GM10248 (cell line): ENCODE results near the gene MESD.

Experiments
- CTCF ChIA-PET: fragments of 300-600 bp; sonication (Branson Sonifier 250); formaldehyde crosslinking; extraction: SDS; loops from one replicate; lab custom pipeline; 2021; ENCODE audit warnings: antibody characterized with exemption; lab: Yijun Ruan, JAX
- POLR2A ChIA-PET: fragments of 350-650 bp; sonication (Branson Sonifier 250); formaldehyde crosslinking; extraction: SDS; loops from one replicate; lab custom pipeline; 2020; ENCODE audit warnings: antibody characterized with exemption; lab: Yijun Ruan, JAX
- DNase-seq: peaks from one replicate; pipeline ENCODE4 v3.0.0; 2012; ENCODE audit errors: extremely low spot score
- TF ChIP-seq, protein P1 (sequence below): IDR thresholded peaks from 2 replicates; pipeline ENCODE4 v1.5.1; 2012; ENCODE audit warnings: mild to moderate bottlenecking, low read depth; ENCODE audit errors: extremely low read depth, missing control alignments, control extremely low read depth

The MESD gene

DNA sequence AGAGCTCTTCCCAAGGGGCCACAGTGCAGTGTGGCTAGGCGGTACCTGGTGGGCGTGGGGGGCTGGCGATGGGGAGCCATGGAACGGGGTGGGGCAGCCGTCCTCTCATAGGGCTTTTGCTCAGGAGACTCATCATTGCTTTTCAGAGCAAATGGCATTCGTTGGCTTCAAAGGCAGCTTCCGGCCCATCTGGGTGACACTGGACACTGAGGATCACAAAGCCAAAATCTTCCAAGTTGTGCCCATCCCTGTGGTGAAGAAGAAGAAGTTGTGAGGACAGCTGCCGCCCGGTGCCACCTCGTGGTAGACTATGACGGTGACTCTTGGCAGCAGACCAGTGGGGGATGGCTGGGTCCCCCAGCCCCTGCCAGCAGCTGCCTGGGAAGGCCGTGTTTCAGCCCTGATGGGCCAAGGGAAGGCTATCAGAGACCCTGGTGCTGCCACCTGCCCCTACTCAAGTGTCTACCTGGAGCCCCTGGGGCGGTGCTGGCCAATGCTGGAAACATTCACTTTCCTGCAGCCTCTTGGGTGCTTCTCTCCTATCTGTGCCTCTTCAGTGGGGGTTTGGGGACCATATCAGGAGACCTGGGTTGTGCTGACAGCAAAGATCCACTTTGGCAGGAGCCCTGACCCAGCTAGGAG is 40.8 kb downstream of the MESD start:
- POLR2A ChIA-PET = no interaction called here
- DNase-seq = no peak
- CTCF ChIA-PET = interaction anchor here (4.5 kb wide), 1 partner anchor 21 kb away, joined by 21 read pairs; no protein-coding TSS in a partner anchor
- TF ChIP-seq, protein P1, sequence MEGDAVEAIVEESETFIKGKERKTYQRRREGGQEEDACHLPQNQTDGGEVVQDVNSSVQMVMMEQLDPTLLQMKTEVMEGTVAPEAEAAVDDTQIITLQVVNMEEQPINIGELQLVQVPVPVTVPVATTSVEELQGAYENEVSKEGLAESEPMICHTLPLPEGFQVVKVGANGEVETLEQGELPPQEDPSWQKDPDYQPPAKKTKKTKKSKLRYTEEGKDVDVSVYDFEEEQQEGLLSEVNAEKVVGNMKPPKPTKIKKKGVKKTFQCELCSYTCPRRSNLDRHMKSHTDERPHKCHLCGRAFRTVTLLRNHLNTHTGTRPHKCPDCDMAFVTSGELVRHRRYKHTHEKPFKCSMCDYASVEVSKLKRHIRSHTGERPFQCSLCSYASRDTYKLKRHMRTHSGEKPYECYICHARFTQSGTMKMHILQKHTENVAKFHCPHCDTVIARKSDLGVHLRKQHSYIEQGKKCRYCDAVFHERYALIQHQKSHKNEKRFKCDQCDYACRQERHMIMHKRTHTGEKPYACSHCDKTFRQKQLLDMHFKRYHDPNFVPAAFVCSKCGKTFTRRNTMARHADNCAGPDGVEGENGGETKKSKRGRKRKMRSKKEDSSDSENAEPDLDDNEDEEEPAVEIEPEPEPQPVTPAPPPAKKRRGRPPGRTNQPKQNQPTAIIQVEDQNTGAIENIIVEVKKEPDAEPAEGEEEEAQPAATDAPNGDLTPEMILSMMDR = no peak

DNA sequence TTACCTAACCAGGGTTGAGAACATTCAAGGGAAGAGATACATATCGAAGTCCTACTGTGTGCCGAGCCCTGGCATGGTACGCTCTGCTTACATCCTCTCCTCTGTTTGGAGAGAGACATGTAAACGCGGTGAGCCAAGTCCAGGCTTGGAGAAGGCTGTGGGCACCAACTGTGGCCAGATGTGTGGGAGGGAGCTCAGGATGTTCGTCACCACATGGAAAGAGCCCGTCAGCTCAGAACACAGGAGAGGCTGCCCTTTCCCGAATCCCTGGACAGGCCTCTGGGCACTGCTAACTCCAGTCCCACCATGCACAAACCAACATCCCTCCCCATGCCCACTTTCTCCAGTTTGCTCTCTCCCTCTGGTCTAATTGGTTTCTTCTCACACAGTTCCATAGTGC is 43.0 kb downstream of the MESD start:
- POLR2A ChIA-PET = no interaction called here
- CTCF ChIA-PET = interaction anchor here (0.8 to 1.1 kb wide), 2 partner anchors 14 to 24 kb away, joined by 3 read pairs; no protein-coding TSS in a partner anchor
- TF ChIP-seq, protein P1 = no peak
- no peak for DNase-seq

DNA sequence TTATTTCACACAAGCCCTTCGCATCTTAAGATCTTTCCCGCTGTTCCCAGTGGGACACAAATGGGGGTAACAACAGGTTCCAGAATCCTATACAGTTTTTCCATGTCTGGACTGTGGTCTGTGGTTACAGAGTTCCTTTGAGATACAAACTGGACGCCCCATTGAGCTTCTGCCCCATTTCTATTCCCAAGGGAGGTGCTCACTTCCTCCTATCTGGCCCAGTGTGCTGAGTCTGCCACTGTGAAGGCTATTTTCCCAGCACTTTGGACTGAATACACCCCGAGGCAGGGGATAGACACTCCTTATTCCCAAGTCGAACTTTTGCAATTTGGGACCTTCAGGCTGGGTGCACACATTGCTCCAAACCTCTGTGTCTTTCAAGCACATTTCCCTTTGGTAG is 44.0 kb downstream of the MESD start:
- ChIA-PET CTCF (interaction anchor here (1.0 to 1.1 kb wide), 2 partner anchors 13 to 24 kb away, joined by 3 to 5 read pairs; no protein-coding TSS in a partner anchor), POLR2A (no interaction called here)
- TF ChIP-seq, protein P1 = no peak
- no peak for DNase-seq

DNA sequence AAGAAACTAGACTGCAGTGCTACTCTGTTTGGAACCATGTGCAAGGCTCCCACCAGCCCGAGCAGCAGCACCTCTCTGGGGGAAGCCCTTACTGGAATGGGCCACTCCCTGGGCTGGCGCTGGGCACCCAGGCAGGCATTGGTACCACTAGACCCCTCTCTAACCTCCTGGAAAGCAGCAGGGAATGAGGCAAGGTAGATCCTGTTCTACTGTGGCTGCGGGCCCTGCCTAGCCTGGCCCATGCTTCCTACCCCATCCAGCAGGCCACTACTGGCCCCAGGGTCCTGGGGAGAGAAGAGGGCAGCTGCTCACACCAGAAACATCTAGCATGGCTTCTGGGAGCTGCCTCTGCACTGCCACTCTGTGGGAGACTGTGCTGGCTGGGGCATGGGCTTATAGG is 44.8 kb downstream of the MESD start:
- TF ChIP-seq, protein P1 = no peak
- no peak for DNase-seq
- POLR2A ChIA-PET = no interaction called here
- CTCF ChIA-PET = interaction anchor here (0.7 to 1.0 kb wide), 3 partner anchors 25 to 321 kb away, joined by 3 to 5 read pairs (median 3); no protein-coding TSS in a partner anchor

GRCh38 chr15:80942746-80943565 is 46.7 kb downstream of the MESD start:
- CTCF ChIA-PET = no interaction called here
- POLR2A ChIA-PET = no interaction called here
- no peak for DNase-seq
- TF ChIP-seq, protein P1 = no peak

DNA sequence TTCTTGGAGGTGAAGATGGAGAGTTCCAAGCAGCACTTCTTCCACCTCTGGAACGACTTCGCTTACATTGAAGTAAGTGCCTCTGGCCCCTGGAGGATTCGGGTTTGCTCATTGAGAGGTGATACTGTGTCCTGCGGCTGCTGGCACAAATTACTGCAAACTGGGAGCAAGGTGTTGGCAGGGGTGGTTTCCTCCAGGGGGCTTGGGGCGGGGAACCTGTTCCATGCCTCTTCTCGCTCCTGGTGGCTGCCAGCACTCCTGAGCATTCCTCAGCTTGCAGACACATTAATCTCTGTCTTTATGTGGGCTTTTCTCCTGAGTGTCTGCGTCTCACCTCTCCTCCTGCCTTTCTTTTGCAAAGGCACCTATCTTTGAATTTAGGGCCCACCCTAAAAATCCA is 47.4 kb downstream of the MESD start:
- TF ChIP-seq, protein P1 = no peak
- DNase-seq = no peak
- ChIA-PET POLR2A (no interaction called here), CTCF (no interaction called here)
